Head of caudate nucleus (tissue), 42 donors: ENCODE data around the gene EIF4G1.
"Not testable (repeated sequence)": the region's sequence is repeated elsewhere in the genome, so short reads cannot be mapped to it uniquely, and the experiment has no call there.

Experiments used
- DNase-seq, 42 donors: peaks; one replicate each; pipeline versions ENCODE4 v3.0.0 to v3.0.0-alpha.2; 2020 to 2021; ENCODE audit warnings: mixed read lengths in 7 of 42
- intact Hi-C: fragments of 100-400 bp; cut with DNase I; formaldehyde crosslinking; loops from one replicate; pipeline ENCODE4 v1.15.0; 2022

Gene EIF4G1

DNA sequence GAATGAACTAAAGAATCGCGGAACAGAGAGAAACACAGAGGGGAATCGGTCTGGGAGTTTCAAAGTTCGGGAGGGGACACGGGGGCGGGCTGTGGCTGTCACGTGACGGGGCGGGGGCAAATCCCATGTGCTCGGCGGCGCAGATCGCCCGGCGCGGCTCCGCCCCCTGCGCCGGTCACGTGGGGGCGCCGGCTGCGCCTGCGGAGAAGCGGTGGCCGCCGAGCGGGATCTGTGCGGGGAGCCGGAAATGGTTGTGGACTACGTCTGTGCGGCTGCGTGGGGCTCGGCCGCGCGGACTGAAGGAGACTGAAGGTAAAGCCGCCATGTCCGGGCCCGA is at the start of gene EIF4G1:
TSS of gene EIF4G1 (plus strand) at position 244 of the 337 bp plus-strand sequence. CDS start 1,191 bp downstream, outside the sequence.
- DNase-seq = peak; percentile 83 to 98 (median 94)
- intact Hi-C loops = no loop called here

GRCh38 chr3:184267249-184267648 is 47.2 kb upstream of the EIF4G1 start:
- intact Hi-C loops, DNase-seq: not testable (repeated sequence)

- intact Hi-C loops = no loop called here
- no peak for DNase-seq
These were observed 42.1 kb upstream of the EIF4G1 start for GRCh38 chr3:184272269-184272668.

DNA sequence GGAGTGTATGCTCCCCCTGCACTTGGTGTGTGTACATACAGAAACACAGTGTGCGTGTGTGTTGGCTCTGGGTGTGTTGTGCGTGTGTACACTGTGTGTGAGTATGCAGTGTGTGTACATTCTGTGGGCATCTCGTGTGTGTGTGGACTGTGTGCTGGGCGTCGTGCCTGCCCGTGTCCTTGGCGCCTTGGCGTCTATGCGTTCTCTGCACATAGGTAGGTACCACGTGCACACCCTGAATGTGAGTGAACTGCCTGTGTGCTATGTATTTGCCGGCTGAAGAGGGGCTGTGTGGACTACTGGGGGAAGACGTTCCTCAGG is 39.1 kb upstream of the EIF4G1 start:
- no peak for DNase-seq
- intact Hi-C loops = no loop called here

DNA sequence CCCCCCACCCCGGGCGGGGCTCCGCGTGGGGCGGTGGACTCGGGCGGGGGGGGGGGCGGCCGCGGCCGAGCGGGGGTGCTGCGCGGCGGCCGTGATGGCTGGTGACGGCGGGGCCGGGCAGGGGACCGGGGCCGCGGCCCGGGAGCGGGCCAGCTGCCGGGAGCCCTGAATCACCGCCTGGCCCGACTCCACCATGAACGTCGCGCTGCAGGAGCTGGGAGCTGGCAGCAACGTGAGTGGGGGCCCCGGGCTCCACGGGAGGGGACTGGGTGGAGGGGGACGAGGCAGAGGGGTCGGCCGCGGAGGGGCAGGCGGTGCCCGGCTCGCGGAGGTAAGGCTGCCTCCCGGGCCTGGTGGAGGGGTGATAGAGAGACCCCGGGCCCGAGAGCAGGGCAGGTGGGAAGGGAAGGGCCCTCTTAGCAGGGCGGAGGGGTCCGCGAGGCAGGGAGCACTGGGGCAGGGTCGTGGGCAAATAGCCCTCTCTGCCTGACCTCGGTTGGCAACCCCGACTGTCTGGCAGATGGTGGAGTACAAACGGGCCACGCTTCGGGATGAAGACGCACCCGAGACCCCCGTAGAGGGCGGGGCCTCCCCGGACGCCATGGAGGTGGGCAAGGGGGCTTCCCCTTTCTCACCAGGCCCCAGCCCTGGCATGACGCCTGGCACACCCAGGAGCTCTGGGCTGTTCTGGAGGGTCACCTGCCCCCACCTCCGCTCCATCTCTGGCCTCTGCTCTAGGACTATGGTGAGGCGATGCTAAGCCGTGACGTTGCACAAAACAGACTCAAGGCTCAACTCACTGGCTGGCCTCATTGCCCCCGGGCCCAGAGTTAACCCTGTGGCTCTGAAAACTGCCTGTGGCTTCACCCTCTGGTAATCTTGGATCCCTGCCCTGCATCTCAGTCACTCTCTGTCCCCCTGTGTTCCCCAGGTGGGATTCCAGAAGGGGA is 38.2 kb upstream of the EIF4G1 start, which contains the start of gene ECE2:
TSS of gene ECE2 (plus strand) at position 62 of the 950 bp plus-strand sequence. CDS start at position 194, 132 bp downstream.
- DNase-seq = peak in 10 of 42 donors; percentile 21 to 66 (median 34)
- intact Hi-C loops = no loop called here

DNA sequence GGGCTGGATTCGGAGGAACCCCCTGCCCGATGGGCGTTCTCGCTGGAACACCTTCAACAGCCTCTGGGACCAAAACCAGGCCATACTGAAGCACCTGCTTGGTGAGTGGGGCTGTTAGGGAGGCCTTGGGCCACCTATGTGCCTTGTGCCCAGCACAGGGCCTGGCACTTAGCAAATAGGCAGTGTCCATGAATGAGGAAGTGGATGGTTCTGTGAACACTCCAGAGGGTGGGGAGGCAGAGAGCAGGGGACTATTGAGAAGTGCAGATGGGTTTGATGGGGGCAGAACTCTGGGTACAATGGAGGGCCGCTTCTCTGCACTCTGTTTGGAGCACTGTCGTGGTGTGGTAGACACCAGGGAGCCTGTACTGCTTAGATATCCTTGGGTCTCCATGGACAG is 37.0 kb upstream of the EIF4G1 start:
- DNase-seq = no peak
- intact Hi-C loops = no loop called here

- DNase-seq = no peak
- intact Hi-C loops = no loop called here
These were observed 31.5 kb upstream of the EIF4G1 start for GRCh38 chr3:184282941-184283340.

DNA sequence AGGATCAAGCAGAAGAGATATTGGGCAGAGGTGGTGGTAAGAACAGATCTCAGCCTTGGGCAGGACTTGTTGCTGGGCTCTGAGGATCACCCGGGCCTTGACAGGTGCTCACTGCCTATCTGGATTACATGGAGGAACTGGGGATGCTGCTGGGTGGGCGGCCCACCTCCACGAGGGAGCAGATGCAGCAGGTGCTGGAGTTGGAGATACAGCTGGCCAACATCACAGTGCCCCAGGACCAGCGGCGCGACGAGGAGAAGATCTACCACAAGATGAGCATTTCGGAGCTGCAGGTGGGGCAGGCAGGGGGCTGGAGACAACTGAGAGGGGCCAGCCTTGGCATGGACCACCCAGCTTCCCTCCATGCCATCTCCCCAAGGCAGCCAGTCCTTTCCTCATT is 30.7 kb upstream of the EIF4G1 start:
- no peak for DNase-seq
- intact Hi-C loops = no loop called here

DNA sequence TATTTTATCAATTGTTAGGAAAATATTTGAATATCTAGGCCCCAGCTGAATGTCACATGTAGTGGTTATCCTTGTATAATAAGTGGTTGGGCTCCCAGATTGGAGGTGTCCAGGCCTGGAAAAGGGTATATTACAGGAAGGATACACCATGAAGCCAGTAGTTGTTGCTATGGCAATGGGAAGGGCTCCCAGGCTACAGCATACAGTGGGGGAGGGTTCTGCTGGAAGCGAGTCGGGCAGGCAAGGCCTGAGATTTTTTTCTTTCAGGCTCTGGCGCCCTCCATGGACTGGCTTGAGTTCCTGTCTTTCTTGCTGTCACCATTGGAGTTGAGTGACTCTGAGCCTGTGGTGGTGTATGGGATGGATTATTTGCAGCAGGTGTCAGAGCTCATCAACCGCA is 29.7 kb upstream of the EIF4G1 start:
- DNase-seq = peak in 32 of 42 donors; percentile 19 to 79 (median 44)
- intact Hi-C loops = no loop called here

GRCh38 chr3:184289426-184289938 is 24.9 kb upstream of the EIF4G1 start:
- intact Hi-C loops = no loop called here
- peak in 41 of 42 donors; percentile 22 to 82 (median 61) for DNase-seq

- no peak for DNase-seq
- intact Hi-C loops = loop anchor here (5.0 kb wide), 1 partner anchor 33 kb away; no protein-coding TSS in a partner anchor
These were observed 24.1 kb upstream of the EIF4G1 start for GRCh38 chr3:184290331-184290730.

- intact Hi-C loops = loop anchor here (5.0 kb wide), 1 partner anchor 34 kb away; no protein-coding TSS in a partner anchor
- no peak for DNase-seq
These were observed 23.2 kb upstream of the EIF4G1 start for GRCh38 chr3:184291044-184291737.

GRCh38 chr3:184291738-184292445 is 22.5 kb upstream of the EIF4G1 start:
- no peak for DNase-seq
- intact Hi-C loops = loop anchor here (5.0 kb wide), 1 partner anchor 35 kb away; no protein-coding TSS in a partner anchor

GRCh38 chr3:184295771-184296170 is 18.6 kb upstream of the EIF4G1 start:
- DNase-seq = no peak
- intact Hi-C loops = no loop called here

DNA sequence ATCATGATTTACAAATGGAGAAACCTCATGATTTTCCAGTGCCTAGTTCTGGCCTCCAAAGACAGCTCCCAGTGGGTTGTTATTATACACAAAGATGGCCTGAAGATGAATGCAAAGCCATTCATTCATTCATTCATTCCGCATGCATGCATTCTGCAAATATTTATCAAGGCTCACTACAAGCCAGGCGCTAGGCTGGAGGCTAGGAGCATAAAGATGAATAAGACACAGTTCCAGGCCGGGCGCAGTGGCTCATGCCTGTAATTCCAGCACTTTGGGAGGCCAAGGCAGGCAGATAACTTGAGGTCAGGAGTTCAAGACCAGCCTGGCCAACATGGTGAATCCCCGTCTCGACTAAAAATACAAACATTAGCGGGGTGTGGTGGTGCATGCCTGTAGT is 17.8 kb upstream of the EIF4G1 start:
- intact Hi-C loops = no loop called here
- no peak for DNase-seq

- DNase-seq = peak; percentile 94 to 99 (median 98)
- intact Hi-C loops = loop anchor here (1.0 kb wide), 1 partner anchor 113 kb away; the partner anchor contains the start of gene ABCF3
These were observed 15.5 kb upstream of the EIF4G1 start, which contains the start of gene PSMD2 for GRCh38 chr3:184298759-184299487. Gene PSMD2 (plus strand): TSS chr3:184299241. CDS start chr3:184299267, 26 bp downstream.

GRCh38 chr3:184299488-184300377 is 14.7 kb upstream of the EIF4G1 start:
- intact Hi-C loops = loop anchor here (1.0 kb wide), 1 partner anchor 113 kb away; the partner anchor contains the start of gene ABCF3
- DNase-seq = no peak
